GM23248 (cell line): ENCODE results near the gene RCBTB1.

Experiments
- EZH2 ChIP-seq: fragments of 200-600 bp; sonication (generic); IDR thresholded peaks from 2 replicates; pipeline ENCODE4 v1.6.1; 2018; ENCODE audit warnings: antibody characterized with exemption, mild to moderate bottlenecking; ENCODE audit not compliant: insufficient read depth, poor library complexity, severe bottlenecking
- EZH2phosphoT487 ChIP-seq: fragments of 200-600 bp; sonication (generic); IDR thresholded peaks from 2 replicates; pipeline ENCODE4 v1.6.1; 2018; ENCODE audit warnings: antibody characterized with exemption, moderate library complexity, mild to moderate bottlenecking, low read depth; ENCODE audit not compliant: insufficient read depth

DNA sequence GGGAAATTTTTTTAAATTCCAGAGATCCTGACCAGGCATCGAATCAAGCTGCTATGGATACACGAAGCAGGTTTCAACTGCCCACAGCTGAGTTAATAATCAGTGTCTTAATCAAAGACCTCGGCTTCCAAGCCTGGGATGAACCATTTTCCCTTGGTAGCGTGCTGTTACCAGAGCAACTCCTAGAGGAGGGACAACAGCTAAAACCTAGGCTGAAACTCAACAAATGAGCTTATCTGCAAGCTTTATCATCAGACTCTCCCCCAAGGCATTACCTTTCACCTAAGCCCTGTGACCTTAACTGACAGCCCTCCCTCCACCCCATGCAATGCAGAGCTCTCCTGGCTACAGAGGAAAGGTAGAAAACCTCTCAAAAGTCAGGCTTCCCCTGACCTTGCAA is 39.7 kb downstream of the RCBTB1 start:
- TF ChIP-seq EZH2 = no peak
- TF ChIP-seq EZH2phosphoT487 = no peak
